Activated naive CD4-positive, alpha-beta T cell treated with Interleukin-2 at 50 U/mL for 16 hours (primary cell): ENCODE results near the gene TMEM225B.
"Not testable (repeated sequence)": the region's sequence is repeated elsewhere in the genome, so short reads cannot be mapped to it uniquely, and the experiment has no call there.

ENCODE experiments used
- DNase-seq: peaks from one replicate; pipeline ENCODE4 v3.0.0-alpha.2; 2020

Gene TMEM225B

GRCh38 chr7:99579956-99580777 is 17.9 kb upstream of the TMEM225B start:
- peak; percentile 57 for DNase-seq

GRCh38 chr7:99580778-99581332 is 17.2 kb upstream of the TMEM225B start:
- not testable (repeated sequence) for DNase-seq

- no peak for DNase-seq
Measured at GRCh38 chr7:99588868-99589267, 9.2 kb upstream of the TMEM225B start.

DNA sequence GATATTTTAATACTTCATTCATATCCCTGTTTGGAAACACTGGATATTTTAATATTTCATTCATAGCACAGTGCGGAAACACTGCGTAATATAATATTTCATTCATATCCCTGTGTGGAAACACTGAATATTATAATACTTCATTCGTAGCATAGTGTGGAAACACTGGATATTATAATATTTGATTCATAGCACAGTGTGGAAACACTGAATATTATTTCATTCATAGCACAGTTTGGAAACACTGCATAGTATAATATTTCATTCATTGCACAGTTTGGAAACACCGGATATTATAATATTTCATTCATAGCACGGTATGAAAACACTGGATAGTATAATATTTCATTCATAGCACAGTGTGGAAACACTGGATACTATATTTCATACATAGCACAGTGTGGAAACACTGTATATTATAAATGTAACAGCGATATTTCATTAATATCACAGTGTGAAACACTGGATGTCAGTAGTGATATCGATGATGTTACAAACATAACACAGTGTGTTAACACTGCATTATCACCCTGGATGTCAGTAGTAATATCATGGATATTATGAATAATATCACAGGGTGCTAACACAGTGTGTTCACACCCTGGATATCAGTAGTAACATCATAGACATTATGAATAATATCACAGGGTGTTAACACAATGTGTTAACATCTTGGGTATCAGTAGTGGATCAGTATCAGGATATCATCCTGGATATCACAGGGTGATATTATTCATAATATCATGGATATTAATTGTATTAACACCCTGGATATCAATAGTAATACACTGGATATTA is 2.9 kb upstream of the TMEM225B start:
- no peak for DNase-seq

DNA sequence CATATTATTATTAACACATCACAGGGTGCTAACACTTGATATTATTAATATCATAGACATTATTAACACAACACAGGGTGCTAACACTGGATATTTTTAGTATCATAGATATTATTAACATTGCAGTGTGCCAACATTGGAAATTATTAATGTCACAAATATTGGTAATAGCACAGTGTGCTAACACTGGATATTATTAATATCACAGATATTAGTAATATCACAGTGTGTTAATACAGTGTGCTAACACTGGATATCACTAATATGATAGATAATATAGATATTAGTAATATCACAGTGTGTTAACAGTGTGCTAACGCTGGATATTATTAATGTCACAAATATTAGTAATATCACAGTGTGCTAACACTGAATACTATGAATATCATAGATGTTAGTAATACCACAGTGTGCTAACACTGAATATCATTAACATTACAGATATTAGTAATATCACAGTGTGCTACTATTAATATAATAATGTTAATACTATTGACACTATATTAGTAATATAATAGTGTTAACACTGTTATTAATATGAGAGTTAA is 1.6 kb upstream of the TMEM225B start:
- DNase-seq: no peak

DNA sequence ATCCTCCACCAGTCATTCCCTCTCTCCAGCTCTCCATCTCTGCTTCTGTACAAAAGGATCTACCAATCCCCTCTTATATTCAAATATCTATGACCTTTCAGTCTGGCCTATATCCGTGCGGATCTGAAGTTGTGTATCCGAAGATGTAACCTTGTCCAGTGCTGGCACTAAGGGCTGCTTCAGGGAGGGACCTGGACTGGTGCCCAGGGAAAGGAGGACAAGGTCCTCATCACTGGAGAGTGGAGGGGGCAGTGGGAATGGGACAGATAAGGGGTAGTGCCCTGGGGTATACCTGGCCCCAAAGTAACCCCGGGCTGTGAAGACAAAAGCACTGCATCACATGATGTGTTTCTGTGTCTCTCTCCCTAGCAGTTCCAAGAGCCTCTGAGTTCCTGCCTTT is 1.8 kb downstream of the TMEM225B start:
- DNase-seq: no peak

DNA sequence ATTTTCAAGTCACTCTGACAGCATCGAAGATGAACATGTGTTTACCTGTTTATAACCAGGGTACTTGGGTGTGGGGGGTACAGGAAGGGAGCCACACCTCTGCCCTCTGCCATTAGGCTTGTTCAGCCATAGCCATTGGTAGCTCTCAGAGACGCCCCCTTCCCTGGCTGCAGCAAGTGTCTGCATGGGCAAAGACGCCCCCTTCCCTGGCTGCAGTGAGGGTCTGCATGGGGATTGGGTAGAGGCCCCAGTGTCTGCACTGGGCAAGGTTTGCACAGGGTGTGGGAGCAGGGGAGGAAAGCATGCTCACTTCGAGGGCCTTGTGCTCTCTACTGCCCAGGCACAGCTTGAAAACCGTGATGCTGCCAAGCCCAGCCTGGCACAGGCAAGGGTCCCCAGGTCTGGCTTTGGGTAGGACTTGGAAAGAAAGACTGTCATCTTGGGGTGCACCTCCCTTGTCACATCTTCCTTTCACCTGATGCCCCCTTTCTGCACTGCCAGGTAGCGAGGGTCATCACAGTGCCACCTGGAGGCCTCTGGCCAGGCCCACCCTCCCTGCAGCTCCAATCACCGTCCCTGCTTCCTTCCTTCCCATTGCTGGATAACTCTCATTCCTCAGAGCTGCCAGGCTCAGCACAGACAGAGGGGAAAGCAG is 3.7 kb downstream of the TMEM225B start:
- no peak for DNase-seq

GRCh38 chr7:99605527-99605926 is 7.5 kb downstream of the TMEM225B start:
- DNase-seq: no peak

GRCh38 chr7:99606531-99606930 is 8.5 kb downstream of the TMEM225B start:
- no peak for DNase-seq

DNA sequence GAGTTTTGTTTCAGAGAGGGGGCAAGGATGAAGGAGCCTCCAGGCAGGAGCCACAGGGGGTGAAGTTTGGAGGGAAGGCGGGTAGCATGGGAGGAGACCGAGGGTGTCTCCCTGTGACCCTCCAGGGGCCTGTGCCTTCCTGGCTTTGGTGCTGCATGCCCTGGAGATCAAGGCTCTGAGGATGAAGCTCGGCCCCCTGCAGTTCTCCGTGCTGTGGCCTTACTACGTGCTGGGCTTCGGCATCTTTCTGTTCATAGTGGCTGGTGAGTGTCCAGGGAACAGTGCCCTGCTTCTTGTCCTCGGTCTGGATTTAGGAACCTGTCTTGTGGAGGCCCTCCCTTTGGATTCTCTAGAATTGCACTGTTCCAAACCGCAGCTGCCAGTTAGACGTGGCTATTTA is 9.5 kb downstream of the TMEM225B start:
- no peak for DNase-seq

DNA sequence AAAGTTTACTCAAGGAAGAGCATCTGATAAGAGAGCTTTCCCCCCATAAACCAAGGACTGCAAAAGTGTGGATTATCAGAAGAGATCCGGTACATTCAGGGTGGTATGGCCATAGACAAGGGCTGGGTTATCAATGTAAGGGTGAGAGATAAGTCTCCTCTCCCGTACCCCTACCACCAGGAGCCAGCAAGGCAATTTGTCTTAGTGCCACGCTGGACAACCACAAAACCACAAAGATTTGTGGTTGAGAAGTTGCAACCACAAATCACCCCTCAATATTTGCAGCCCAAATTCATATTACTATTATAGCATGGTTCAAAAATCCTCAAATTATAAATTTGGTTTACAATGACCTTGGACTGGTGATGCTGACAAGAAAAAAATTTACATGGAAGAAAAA is 16.4 kb downstream of the TMEM225B start:
- DNase-seq: no peak

GRCh38 chr7:99615989-99616358 is 17.9 kb downstream of the TMEM225B start:
- DNase-seq: no peak

DNA sequence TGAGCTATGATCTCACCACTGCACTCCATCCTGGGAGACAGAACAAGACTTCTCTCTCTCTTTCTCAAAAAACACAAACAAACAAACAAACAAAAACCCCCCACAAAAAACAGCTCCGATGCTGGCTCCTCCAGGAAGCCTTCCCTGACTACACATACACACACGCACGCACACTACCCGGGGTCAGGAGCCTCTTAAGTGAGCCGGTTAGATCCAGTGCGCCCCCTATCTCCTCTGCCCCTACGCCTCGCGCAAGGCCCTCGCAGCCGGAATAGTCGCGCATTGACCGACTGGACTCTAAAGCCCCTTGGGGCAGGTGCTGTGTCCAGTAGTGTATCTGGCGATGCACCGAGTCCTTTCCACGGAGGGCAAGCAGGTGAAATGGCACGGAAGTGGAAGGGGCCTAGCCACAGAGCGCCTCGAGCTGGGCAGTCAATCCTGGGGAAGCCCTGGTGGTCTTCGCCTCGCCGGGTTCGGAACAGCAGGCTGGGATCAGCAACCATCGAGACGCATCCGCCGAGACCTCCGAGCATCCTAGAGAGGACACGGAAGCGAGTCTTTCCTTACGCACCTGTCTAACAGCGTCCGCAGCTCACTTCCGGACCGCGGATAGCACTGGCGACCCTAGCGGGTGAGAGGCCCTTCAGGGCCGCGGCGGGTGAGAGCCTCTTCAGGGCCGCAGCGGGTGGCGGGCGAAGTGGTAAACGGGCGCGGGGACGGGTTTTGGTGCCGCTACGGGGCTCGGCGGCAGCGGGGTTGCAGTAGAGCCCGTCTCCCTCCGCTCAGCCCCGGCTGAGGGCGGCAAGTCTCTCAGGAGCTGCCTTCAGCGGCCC is 18.5 kb downstream of the TMEM225B start, which contains the start of gene ZSCAN25:
TSS of gene ZSCAN25 (plus strand) at position 588 of the 833 bp plus-strand sequence. CDS start 2,661 bp downstream, outside the sequence.
- DNase-seq: peak; percentile 87

DNA sequence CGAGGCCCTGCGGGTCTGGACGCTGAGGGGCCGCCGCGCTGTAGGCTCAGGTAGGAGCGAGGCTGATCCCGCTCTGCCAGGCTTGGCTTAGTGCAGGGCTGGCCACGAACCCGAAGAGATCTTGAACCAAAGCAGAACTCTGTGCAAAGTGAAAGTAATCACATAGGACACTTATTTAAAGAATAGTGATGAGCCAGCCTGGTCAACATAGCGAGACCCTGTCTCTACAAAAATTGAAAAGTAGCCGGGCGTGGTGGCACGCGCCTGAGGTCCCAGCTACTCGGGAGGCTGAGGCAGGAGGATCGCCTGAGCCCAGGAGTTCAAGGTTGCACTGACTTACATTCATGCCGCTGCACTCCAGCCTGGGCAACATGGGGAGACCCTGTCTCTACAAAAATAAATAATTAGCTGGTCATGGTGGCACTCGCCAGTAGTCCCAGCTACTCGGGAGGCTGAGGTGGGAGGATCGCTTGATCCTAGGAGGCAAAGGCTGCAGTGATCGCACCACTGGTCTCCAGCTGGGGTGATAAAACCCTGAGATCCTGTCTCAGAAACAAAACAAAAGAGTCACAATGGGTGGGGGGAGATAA is 19.2 kb downstream of the TMEM225B start:
- no peak for DNase-seq

DNA sequence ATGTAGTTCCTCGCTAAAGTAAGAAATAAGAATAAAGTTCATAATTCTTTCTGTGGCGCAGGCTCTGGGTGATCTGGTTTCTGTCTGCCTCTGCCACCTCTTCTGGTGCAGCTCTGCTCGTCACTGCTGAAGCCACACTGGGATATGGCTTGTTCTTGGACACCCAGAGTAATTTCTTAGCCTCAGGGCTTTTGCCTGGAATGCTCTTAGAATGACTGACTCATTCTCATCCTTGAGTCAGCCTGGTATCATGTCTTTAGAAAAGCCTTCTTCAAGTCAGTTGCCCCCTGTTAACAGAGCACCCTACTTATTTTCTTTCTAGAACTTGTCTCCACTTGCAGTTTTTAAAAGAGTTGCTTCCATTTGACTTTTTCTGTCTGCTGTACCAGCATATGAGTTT is 20.7 kb downstream of the TMEM225B start:
- DNase-seq: no peak

- DNase-seq: no peak
Measured at GRCh38 chr7:99619571-99620130, 21.6 kb downstream of the TMEM225B start.

DNA sequence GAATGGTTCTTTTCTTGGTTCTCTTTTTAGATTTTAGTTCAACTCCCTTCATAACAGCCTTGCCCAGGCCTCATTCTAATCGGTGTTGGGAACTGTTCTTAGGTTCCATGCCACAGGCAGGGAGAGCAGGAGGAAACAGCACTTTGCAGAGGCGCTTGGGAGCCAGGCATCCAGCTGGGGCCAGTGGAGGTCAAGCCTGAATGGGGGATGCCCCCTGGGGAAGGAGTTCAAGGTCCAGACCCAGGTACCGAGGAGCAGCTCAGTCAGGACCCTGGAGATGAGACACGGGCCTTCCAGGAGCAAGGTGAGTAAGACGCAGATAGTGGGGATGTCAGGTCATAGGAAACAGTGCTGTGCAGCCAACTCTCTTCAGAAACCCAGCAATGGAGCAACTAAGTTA is 23.2 kb downstream of the TMEM225B start:
- no peak for DNase-seq

- no peak for DNase-seq
Measured at GRCh38 chr7:99622596-99622995, 24.5 kb downstream of the TMEM225B start.

GRCh38 chr7:99623091-99623693 is 25.1 kb downstream of the TMEM225B start:
- DNase-seq: no peak

DNA sequence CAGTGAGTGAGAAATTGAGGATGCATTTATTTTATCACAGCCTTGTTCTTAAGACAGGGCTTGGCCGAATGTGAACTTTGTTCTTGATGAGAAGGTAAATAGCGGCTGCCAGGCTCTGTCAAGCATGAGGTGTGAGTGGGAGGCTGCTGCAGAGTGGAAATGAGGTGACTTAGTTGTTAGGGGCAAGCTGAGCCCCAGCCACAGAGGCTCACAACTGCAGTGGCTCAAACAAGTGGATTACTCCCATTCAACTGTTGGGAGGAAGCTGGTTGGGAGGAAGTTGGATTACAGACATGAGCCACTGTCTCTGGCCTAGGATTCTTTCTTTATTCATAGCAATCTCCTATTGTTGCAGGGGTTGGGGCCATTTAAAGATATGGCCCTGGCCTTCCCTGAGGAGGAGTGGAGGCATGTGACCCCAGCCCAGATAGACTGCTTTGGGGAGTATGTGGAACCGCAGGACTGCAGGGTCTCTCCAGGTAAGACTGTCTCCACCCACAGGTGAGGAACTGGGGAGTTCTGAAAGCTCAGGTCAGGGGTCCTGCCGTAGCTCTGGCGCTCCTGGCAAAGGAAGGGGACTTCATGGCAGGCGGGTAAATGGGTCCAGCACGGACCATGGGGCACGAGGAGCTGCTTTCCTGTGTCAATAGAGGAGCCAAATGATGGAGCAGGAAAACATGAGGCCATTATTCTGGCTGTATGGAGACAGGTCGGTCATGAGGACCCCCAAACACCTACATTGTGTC is 25.8 kb downstream of the TMEM225B start:
- DNase-seq: peak; percentile 16
